HG03565 (cell line): ENCODE measurements around the gene SCYGR5.
"Not testable (repeated sequence)": the region's sequence is repeated elsewhere in the genome, so short reads cannot be mapped to it uniquely, and the experiment has no call there.

Experiments used
- ATAC-seq: cut with Tn5 transposase; IDR thresholded peaks from one replicate; pipeline ENCODE4 v1.9.1; 2021; ENCODE audit warnings: mild to moderate bottlenecking, moderate library complexity; ENCODE audit not compliant: unreplicated experiment

SCYGR5 gene

GRCh38 chr2:227671170-227671905, 4.7 kb downstream of the SCYGR5 start:
- no peak for ATAC-seq

DNA sequence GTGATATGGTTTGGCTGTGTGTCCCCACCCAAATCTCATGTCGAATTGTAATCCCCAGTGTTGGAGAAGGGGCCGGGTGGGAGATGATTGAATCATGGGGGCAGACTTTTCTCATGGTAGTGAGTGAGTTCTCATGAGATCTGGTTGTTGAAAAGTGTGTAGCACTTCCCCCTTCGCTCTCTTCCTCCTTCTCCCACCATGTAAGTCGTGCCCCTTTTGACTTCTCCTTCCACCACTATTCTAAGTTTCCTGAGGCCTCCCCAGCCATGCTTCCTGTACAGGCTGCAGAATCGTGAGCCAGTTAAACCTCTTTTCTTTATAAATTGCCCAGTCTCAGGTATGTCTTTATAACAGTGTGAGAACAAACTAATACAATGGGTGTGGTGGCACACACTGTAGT, 7.0 kb downstream of the SCYGR5 start:
- ATAC-seq = not testable (repeated sequence)

DNA sequence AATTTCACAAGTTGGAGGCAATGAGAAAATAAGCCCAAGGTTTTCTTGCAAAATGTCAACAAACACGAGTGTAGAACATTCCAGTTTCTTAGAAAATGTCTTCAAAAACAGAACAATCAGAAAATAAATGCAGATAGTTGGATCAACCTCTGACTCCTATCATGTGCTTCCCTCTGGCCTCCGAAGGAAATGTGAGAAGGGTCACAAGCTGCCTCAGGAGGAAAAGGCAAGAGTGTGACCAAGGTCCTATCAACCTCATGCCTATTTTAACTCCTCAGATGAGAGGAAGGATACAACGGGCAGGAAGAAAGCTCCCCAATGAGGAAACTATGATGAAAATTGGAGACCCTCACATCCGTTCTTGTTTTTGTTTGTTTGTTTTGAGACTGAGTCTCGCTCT, 7.9 kb downstream of the SCYGR5 start:
- no peak for ATAC-seq

GRCh38 chr2:227677928-227678327, 11.3 kb downstream of the SCYGR5 start:
- ATAC-seq = no peak

- no peak for ATAC-seq
Measured at GRCh38 chr2:227684258-227684657, 17.7 kb downstream of the SCYGR5 start.

DNA sequence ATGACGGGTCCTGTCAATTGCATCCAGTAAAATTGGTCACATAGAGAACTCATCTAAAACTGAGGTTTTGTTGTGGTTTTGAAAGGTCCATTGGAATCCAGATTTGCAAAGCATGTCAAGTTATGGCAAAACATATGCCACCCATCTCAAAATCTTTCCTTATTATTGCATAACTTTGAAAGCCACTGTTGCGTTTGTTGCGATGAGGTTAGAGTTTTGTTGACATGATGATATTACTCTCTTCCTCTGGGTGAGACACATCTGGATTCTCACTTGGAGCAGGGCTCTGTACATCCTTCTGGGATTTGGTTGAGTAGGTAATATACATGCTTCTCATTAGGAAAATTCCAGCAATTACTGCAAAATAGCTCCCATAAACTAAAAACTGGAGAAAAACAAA, 20.6 kb downstream of the SCYGR5 start:
- ATAC-seq = no peak

GRCh38 chr2:227696990-227697679, 30.5 kb downstream of the SCYGR5 start:
- no peak for ATAC-seq

DNA sequence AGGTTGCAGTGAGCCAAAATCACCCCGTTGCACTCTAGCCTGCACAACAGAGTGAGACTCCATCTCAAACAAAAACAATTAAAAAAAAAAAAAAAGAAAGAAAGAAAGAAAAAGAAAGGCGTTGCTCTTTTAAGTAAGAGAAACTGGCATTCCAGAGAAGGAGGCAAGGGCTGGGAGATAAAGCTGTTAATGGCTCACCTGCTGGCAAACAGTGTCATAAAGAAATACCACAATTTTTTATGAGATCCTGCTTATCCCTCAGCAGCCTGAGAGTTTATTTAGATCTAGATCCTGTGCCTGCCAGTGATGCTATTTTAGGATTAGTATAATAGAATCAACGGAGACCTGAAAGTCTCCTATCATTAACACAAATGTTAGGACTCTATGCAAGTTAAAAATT, 35.0 kb downstream of the SCYGR5 start:
- no peak for ATAC-seq

DNA sequence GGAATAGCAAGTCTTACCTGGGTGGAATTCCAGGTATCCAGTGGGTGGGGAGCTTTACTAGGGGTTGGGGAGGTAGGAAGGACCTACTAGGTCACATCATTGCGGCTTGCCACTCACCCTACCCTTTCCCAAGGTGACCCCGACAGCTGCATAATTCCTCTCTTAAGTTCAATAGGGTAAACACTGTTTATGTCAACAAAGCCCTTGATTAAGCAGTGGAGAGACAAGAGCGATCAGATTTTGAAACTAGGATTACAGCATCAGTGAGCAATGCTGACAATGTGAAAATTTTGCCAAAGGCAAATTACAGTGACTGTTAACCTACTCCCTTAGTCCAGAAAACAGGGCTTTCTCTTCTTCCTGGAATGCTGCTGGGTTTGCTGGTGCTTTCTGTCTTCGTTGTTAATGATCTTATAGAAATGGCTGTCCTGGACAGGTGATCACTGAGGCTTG, 36.7 kb downstream of the SCYGR5 start:
- no peak for ATAC-seq

DNA sequence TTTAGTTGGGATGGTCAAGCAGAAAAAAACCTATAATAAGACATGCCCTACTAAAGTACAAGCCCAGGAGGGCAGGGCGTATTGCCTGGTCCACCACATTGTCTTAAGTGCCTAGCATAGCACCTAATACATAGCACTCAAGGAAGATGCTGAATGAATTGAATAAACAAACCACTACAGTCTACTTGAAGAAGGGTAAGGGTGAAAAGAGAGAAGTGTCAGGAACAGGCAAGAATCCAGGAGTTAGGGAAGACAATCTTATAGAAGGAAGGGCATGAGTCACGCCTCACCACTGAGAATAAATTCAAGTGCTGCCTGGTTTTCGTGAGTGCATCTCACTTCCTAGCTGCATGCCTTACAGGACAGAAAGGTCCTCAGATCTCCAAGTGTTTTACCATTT, 37.4 kb downstream of the SCYGR5 start:
- ATAC-seq = no peak

GRCh38 chr2:227706859-227707258, 40.3 kb downstream of the SCYGR5 start:
- ATAC-seq = no peak

- ATAC-seq = no peak
Measured at GRCh38 chr2:227707390-227707789, 40.8 kb downstream of the SCYGR5 start.

GRCh38 chr2:227710986-227711385, 44.4 kb downstream of the SCYGR5 start:
- no peak for ATAC-seq

DNA sequence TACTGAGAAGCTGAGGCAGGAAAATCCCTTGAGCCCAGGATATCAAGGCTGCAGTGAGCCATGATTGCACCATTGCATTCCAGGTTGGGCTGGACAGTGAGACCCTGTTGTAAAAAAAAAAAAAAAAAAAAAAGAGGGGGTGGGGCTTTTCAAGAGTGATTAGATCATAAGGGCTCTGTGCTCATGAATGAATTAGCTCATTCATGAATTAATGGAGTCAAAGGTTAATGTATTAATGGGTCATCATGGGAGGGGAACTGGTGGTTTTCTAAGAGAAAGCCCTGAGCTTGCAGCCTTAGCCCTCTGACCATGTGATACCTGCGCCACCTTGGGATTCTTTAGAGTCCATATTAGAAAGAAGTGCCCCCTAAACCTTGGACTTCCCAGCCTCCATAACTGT, 46.7 kb downstream of the SCYGR5 start:
- ATAC-seq = no peak

DNA sequence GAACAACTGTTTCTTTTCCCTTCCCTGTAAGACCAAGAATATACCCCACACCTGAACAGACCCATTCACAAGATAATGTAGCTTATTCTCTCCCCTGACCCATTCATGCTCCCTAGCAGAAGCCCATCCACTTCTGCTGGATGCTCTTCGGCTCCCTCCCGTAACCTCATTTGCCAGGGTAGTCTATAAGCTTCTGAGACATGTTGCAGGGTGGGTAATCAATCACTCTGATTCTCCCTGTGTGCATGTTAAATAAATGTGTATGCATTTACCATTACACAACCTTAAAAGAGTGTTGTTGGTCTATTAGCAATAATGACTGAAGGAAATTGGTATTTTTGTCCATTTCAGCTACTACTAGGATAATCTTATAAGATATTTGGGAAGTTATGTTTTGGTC, 49.9 kb downstream of the SCYGR5 start:
- no peak for ATAC-seq
